Smooth muscle cell of the brain vasculature (primary cell): Measurements from ENCODE around the gene ZNF860.

Experiments
- DNase-seq: peaks from one replicate; pipeline ENCODE4 v3.0.0-alpha.2; 2012; ENCODE audit warnings: low read depth, low spot score

The ZNF860 gene

GRCh38 chr3:31981206-31982181 is at the start of gene ZNF860, which contains the start of gene OSBPL10:
Gene ZNF860 (plus strand): TSS chr3:31981750. CDS start chr3:31989080, 7,330 bp downstream.
Gene OSBPL10 (minus strand): TSS chr3:31981262. CDS start chr3:31981179, 83 bp downstream.
- DNase-seq: peak; percentile 78

- DNase-seq: no peak
These were observed 48.6 kb upstream of the ZNF860 start for GRCh38 chr3:31932990-31933389.

GRCh38 chr3:31934018-31934417 is 47.5 kb upstream of the ZNF860 start:
- no peak for DNase-seq

DNA sequence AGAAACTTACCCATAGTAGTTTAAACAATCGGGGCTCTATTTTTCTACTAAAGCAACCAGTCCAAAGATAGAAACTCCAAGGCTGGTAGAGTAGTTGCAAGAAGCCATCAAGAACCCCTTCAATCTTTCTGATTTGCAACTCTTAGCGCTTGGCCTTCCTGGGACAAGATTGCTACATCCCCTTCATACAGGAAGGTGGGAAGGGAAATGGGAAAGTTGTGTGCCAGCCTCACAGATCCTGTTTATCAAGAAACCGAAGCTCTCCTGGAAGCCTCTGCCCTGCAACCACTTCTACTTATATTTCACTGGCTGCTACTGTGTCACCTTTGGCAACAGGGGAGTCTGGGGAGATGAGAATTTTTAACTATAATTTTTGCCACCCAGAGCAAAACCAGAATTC is 46.7 kb upstream of the ZNF860 start:
- DNase-seq: no peak

- DNase-seq: no peak
These were observed 45.0 kb upstream of the ZNF860 start for GRCh38 chr3:31936420-31937060.

GRCh38 chr3:31937225-31937624 is 44.3 kb upstream of the ZNF860 start:
- DNase-seq: no peak

DNA sequence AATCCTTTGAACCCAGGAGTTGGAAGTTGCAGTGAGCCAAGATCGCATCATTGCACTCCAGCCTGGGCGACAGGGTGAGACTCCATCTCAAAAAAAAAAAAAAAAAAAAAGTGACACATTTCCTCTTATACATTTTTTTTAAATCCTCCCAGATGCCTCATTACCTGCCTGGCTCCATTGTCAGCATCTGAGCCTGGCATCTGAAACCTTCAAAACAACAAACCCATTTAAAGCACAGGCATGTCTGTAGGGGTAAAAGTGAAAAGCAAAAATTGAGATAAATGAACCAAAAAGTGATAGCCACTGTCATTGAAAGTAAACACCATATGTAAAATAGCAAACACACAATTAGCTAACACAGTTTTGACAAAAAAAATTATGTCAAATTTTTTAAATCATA is 39.1 kb upstream of the ZNF860 start:
- no peak for DNase-seq

GRCh38 chr3:31943041-31943440 is 38.5 kb upstream of the ZNF860 start:
- no peak for DNase-seq

DNA sequence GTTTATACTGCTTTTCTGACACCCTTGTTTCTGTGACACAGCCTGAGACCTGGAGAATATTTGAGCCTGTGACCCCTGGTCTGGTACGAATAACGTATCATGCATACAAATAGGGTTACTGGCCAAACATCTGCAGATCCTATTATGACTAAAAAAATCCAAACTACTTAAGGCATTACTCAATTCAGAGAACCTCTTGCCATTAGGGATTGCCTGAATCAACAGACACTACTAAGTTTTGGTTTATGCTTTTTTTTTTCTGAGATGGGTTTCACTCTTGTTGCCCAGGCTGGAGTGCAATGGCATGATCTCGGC is 35.9 kb upstream of the ZNF860 start:
- no peak for DNase-seq

- DNase-seq: no peak
These were observed 35.0 kb upstream of the ZNF860 start for GRCh38 chr3:31946484-31947081.

- DNase-seq: no peak
These were observed 34.4 kb upstream of the ZNF860 start for GRCh38 chr3:31947162-31947561.

DNA sequence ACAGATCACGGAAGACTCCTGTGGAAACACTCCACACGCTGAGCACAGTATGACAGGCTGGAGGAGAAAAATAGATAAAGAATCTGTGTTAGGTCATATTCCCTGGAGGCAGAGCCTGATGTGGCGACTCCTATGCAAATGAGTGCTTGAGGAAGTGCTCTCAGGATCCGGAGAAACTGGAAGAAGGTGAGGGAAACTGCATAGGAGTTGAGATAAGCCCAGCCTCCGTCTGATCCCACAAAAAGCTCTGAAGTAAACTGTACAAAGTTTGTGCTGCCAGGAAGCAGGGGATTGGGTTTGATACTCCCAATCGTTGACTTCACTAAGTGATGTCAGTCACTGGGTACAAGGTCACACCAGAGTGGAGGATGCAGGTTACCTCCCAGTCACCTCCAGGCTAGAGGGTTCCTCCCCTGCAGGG is 33.9 kb upstream of the ZNF860 start:
- no peak for DNase-seq

DNA sequence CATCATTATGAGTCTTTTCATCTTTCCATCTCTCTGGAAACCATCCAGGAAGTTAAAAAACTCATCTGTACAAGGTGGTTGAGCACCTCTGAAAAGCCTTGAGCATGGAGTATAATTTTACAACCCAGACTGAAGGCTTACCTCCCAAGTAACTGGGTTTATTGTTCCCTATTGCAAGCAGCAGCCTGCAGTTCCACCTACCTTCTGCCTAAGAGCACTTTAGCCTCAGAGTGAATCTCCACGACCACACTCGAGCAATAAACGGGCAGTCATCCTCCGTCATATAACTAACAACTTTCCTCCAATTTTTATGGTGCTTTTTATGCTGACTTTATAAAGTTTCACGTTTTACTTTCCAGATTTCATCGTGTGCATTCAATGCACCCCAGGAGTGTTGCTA is 33.3 kb upstream of the ZNF860 start:
- DNase-seq: no peak

- no peak for DNase-seq
These were observed 29.3 kb upstream of the ZNF860 start for GRCh38 chr3:31952205-31952604.

DNA sequence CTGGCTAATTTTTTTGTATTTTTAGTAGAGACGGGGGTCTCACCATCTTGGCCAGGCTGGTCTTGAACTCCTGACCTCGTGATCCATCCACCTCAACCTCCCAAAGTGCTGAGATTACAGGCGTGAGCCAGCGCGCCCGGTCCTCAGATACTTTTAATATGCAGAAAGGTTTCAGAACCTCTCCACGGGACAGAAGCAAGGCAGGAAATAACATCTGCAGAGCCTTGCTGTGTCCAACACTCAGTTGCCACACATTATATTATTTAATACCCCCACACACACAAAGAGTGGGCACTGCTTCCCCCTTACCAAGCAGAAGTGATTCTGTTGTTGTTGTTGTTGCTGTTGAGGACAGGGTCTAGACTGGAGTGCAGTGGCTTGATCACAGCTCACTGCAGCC is 28.5 kb upstream of the ZNF860 start:
- no peak for DNase-seq

DNA sequence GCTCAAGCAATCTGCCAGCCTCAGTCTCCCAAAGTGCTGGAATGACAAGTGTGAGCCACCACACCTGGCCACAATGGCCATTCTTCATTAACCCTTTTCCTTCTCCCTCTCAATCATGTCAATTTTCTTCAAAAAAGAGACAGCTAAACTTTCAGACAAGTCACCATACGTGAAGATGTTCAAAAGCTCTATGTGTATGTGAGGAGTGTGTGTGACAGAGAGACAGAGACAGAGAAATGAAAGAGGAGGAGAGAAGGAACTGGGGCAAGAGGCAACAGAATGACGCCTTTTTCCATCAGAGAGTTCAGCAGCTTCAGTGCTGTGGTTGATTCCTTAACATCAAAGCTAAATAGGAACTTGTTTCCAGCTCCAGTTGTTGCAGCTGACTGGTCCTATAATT is 27.9 kb upstream of the ZNF860 start:
- DNase-seq: no peak

GRCh38 chr3:31955581-31955980 is 26.0 kb upstream of the ZNF860 start:
- DNase-seq: no peak

- no peak for DNase-seq
These were observed 24.4 kb upstream of the ZNF860 start for GRCh38 chr3:31957106-31957505.

DNA sequence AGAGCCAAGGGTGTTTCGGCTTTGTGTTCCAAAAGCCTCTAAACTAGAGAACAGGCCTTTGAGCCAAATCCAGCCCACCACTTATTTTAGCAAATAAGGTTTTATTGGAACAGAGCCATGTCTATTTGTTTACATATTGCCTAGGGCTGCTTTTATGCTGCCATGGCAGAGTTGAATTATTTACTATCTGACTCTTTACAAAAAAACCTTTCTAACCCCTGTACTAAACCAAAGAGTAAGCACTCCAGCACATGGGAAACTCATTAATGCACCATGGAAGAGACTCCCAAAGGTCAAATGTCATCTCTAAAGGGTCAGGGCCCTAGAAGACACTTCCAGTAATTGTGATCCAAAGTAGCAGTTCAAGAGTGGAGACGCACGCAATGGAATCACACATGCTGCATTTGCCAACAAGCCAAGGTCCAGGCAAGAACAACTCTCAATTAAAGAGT is 22.8 kb upstream of the ZNF860 start:
- DNase-seq: no peak

DNA sequence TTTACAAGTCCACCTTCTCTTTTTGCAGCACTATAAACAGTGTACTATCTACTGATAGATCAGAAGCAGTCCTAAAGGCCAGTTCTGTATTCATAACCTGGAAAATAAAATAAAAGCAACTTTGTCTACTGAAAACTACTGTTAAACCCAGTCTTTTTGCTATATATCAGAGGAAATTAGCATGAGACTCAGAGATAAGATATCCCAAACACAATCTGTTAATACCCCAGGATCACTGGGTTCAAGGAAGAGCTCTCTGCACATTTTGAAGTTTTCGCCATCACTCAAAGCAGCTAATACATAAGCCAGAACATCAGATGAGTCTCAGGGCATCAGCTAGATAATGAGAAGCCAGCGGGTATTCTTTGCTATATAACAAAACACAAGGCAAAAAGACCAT is 22.3 kb upstream of the ZNF860 start:
- DNase-seq: no peak

- DNase-seq: no peak
These were observed 21.4 kb upstream of the ZNF860 start for GRCh38 chr3:31959951-31960792.
